DMS53 (cell line): ENCODE data around the gene RIN1.
"Not testable (repeated sequence)": the region's sequence is repeated elsewhere in the genome, so short reads cannot be mapped to it uniquely, and the experiment has no call there.

Experiments
- DNase-seq: peaks from one replicate; lab custom pipeline; 2025; lab: John Stamatoyannopoulos, UW

The RIN1 gene

DNA sequence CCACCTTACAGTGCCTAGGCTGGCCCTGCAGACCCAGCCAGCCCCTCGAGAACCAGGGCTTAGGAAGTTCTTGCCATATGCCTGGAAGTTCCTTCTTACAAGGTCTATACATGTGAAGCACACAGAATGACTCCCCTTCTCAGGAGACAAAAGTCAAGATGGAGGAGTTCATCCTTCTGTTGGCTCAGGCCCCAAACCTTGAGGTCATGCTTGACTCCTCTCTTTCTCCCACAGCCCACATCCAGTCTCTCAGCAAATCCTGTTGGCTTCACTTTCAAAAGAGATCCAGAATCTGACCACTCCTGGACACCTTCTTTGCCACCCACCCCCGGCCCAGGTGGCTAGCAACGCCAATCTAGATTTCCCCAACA lies 17.6 kb downstream of the RIN1 start:
- no peak for DNase-seq

DNA sequence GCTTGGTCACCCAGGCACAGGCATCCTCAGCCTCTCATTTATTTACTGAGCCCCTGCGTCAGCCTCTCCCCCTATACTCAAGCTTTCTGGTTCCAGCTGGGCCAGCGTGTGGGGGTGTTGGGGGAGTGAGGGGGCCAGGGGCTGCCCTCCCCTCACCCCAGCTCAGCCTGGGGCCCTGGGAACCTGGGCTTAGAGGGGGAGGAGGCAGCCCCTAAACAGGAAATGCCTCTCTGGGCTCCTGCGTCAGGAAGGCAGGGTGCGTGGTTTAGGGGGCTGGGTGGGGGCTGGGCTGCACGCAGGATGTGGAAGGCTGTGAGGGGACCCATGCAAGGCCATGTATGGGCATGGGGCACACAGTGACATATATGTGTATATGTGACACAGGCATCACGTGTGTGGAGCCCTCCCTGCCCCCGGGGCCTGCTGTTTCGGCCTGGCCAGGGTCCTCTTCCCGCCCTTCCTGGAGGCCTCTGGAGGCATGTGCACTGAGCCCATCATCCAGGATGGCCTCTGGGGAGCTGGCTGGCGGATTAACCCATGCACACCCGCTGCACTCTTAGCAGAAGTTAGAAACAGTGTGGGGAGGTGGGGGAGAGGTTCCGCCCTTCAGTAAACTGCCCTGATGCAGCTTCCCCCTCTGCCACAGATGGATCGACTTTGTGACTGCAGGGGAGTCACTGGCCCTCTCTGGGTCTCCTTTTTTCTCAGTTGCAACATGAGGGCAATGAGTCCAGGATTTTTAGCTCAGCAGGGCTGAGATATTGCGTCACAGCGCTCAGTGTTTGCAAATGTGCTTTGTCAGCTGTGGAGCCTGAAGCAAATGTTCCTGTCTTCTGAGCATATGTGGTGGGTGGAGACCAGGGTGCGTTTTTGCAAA lies 18.3 kb downstream of the RIN1 start:
- DNase-seq: no peak

DNA sequence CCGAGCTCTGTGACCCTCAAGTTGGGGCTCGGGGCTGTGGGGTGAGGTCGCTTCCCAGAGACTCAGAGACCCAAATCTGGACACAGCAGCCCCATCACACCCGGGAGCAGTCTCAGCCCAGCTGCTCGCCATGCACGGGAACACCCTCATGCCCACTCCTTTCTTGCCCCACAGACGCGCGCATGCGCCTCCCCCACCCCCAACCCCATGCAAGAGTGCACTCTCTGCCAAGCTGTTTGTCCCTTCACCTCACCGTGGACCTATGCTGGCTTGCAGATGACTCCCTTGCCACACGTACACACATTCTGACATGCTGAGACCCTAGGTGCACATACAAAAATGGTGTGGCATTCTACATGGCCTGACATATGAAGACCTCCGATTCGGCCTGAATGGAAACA lies 18.9 kb downstream of the RIN1 start:
- peak; percentile 47 for DNase-seq

DNA sequence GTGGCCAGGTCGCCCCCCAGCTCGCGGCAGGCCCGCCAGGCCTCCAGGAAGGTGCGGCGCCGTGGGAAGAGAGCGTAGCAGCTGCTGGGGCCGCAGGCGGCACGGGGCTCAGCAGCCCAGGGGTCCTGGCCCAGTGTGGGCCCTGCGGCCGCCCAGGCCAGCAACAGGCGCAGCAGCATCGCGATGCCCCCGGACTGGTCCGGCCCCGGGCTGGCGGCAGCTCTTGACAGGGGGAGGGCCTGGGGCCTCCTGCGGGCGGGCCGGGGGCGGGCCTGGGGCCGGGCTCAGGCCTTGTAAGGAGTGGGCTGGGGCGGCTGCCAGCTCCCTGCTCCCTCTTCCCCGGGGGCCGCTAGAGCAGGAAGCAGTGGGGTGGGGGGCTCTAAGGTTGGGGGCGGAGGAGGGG lies 19.4 kb downstream of the RIN1 start, which contains the start of gene CD248:
TSS of gene CD248 (minus strand) at position 196 of the 403 bp plus-strand sequence. CDS start at position 179, 17 bp downstream.
- peak; percentile 64 for DNase-seq

DNA sequence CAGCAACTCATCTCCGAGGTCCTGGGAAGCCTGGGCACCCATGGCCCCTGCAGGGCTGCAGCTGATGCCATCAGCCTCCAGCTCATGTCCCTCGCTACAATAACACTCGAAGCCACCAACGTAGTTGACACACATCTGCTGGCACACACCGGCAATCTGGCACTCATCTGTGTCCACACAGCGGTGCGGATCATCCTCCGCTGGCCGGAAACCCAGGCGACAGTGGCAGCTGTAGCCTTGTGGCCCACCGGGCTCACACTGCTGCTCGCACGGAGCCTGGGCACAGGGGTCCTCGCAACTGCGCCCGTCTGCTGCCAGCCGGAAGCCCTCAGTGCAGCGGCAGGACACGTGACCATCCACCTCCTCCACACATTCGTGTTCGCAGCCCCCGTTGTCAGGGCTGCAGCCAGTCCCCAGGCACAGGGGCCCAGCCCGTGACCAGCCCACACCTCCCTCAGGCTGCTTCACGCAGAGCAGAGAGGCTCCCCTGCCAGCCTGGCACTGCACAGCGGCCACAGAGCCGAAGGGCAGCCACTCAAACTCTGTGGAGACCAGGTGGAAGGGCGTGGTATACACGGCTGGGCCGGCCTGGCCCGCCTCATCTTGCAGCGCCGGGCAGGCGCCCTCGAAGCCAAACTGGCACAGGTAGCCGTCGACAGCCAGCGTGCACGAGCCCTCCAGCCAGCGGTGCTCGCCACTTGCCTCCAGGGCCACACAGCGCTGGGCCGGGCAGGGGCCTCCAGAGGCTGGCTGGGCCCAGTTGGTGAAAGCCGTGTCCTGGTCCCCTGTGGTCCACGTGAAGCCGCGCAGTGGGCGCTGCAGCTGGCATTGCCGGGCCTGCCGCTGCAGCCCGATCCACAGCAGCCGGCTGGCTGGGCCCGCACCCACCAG lies 20.1 kb downstream of the RIN1 start:
- DNase-seq: peak; percentile 92

DNA sequence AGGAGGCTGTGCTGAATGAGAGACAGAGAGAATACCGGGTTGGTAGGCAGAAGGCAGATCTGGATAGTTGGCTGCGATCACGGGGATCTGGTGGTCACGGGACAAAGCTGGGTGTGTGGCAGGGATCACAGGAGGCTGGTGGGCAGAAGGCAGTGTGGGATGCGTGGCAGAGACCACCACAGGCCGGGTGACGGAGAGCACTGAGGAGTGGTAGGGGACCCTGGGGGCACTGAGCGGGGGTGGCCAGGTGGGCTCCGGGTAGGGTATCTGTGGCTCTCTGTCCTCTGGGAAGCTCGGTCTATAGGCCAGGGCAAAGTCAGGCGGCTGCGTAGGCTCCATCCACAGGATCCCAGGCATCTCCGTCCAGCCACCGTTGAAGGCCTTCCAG lies 20.7 kb downstream of the RIN1 start:
- no peak for DNase-seq

DNA sequence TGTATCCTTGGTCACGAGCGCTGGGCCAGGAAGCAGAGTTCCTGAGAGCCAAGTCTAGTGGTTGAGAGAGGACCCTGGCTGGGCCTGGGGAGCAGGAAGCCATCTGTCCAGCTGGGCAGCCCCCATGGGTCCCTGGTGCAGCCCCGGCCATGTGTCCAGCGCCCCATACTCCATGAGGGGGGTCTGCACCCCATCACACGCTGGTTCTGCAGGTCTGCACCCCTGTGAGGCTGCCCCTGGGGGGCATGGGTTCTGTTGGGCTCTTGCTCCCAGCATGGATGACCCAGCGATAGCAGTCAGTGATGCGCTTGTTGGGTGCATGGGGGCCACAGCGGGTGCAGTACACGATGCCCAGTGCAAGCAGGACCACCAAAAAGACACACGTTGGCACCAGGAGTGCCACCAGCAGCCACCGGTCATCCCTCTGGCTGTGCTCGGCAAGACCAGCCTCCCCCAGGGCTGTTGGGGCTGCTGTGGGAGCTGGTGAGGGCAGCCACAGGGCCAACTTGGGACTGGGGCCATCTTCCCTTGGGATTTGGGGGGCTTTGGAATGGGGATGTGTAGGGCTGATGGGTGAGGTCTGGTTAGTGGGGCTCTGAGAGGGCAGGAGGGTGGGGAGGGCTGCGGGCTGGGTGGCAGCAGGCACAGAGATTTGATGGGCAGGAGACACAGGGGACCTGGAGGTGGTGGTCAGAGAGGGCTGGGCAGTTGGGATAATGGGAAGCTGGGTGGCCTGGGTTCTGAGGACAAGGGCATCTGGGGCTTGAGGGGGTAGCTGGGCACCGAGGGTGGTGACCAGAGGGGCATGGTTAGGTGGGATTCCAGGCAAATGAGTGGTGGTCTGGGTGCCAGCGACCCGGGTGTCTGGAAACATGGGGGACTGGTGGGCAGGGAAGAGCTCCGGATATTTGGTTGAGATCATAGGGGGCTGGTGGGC lies 21.4 kb downstream of the RIN1 start:
- DNase-seq: no peak

DNA sequence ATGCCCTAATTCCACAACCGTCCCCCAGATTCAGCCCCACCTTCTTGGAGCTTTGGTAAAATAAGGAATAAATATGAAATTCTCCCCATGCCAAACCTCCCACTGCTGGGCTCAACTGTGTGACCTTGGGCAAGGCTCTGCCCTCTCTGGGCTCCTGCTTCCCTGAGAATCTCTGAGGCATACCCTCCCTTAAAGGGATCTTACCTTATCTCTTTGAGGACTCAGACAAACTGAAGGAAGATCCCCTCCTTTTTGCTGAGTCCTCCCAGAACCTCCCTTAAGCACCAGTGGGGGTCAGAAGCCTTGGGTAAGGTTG lies 22.1 kb downstream of the RIN1 start:
- no peak for DNase-seq

DNA sequence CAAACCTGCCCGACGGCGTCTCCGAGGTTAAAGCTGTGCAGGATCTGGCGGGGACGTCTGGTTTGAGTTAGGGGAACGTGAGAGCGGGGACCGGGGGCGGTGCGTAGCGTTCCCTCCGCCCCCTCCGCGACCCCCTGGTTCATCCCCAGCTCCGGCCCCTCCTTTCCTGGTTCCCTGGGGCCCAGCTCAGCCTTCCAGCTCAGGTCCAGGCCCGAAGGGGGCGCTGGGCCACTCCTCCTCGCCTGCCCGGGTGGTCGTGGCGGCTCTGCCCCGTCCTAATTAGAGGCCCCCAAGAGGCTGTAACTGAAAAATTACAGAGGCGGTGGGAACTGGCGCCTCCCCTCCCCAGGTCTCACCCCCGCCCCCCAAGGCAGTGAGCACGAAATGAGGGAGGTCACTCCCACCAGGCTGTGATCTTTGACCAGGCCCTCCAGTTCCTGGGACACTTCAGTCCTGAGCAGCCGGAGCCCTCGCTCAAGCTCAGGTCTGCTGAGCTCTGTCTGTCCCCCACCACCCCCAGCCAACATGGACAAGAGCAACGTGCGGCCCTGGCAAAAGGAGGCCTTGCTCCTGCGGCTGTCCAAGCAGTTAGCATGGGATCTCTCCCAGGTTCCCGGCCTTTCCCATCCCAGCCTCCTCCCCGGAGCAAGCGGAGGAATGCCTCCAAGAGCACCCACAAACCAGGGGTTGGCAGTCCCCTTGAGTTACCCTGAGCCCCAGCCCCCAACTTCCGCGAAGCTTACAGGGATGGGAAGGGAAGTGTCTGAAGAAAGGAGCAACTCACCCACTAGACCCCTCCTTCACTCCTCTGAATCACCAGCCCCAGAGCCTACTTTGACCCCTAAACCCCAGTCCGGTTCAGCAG lies 22.7 kb downstream of the RIN1 start:
- DNase-seq: no peak

DNA sequence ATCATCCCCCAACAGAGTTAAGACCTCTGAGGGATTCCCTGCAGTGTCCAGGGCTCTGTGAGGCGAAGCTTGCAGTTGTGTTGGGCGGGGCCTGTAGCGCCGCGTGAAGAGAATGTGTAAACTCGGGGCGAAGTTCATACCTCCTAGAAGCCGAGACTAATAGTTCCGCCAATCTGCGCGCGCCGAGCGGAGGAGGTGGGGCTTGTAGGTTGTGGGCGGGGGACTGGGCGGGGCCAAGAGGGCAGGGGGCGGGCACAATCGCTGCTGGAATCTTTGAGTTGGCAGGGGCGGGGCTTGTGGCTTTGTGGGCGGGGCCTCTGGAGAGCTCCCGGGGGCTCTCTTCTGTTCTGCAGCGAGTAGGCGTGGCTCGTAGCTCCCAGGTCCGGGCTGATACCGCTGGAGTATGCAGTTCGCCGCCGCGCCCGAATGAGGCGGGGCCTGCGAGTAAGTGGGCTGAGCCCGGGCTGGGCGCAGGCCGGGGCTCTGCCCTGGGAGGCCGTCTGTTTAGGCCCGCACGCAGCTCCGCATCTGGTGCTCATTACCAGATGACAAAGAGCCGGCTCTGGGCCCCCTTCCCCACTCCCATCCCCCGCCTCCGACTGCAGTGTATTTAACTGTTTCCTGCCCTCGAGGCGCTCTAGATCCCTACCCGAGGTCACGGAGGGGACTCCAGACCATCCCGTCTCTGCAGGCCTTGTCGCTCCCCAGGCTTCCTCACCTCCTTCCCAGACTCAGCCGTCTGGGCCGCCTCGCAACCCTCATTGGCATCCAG lies 23.5 kb downstream of the RIN1 start:
- DNase-seq: peak; percentile 99

DNA sequence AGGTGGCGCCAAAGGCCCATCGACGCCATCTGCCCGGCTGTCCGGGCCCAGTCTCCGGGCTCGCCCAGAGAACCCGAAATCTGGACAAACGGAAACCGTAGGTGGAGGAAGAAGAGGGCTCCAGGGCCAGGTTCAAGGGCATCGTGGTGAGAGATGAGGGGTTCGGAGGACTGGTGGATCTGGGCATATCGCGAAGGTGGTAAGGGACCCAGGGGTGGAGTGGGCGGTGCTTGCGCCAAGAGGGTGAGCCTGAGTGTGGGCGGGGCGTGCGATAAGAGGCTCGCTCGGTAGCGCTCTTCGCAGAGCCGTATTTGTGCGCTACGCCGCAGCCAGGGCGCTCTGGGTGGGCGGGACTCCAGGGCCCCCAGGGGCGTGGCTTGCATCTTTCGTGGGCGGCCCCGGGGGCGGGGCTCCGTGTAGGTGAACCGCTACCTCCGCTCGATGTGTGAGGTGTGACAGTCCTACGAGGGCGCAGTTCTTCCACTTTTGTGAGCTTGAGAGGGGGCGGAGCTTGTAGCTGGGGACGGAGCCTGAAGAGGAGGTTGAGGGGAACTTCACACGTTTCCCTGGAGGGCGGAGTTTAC lies 24.2 kb downstream of the RIN1 start:
- DNase-seq: peak; percentile 100

DNA sequence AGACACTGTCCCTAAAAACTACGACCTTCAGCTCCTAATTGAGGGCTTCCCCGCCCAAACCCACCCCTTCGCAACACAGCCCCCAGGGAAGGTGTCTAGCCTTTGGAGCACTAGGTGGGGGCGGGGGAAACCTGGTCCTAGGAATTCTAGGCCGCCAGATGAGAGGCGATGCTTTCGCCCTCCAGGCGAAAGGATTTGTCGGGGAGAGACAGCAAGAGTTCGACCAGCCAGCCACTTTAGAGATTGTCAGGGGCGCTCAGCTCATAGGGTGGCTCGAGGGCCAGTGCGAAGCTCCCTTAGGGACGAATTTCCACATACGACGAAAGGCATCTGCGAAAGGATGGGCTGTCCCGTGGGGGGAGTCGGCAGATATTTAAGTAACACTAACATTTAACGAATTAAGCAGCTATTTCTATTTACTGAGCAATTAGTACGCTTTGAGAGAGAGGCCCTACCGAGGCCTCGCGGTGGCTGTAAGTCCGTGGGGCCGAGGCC lies 24.7 kb downstream of the RIN1 start:
- DNase-seq: no peak

DNA sequence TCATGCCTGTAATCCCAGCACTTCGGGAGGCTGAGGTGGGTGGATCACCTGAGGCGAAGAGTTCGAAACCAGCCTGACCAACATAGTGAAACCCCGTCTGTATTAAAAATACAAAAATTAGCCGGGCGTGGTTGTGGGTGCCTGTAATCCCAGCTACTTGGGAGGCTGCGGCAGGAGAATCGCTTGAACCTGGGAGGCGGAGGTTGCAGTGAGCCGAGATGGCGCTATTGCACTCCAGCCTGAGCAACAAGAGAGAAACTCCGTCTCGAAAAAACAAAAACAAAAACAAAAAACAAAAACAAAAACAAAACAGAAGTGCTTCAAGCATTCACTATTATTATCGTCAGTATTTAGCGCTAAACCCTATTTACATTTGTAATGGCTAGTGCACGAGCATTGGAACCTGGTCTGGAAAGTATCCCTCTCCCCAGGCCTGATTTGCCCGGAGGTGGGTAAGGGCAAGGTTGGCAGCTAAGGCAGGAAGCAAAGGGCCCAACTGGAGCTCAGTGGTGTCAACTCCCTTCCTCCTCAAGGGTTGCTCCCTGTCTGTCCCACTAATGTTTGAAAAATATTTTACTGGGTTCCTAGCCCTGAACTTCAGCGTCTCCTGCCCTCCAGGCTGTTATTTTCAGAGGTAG lies 25.3 kb downstream of the RIN1 start:
- DNase-seq: not testable (repeated sequence)

DNA sequence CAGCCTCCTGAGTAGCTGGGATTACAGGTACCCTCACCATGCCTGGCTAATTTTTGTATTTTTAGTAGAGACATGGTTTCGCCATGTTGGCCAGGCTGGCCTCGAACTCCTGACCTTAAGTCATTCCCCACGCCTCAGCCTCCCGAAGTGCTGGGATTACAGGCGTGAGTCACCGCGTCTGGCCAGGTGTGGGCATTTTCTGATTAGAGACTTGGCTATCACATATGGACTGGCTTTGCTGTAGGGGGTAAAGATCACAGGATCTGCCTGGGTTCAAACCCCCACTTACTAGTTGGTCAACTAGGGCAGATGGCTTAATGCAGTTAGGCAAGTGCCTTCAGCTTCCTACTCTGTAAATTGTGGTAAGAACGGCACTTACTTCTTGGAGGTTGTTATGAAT lies 25.9 kb downstream of the RIN1 start:
- DNase-seq: no peak

DNA sequence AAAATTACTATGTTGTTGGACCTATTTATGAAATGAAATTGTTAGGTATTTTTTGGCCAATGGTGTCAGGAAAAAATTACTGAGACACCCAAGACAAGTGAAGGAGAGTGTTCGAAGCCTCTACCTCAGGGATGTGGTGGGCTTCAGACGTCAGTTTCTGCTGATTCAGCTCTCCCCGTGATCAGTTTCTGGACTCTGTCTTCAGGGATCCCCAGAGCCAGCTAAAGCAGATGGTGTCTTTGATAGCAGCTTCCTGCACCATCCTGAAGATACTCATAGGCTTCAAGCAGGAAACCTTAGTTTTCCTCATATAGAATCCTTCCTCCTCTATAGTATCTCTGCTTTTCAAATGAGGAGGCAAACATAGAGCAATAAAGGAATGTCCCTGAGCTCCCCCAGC lies 26.8 kb downstream of the RIN1 start:
- no peak for DNase-seq

DNA sequence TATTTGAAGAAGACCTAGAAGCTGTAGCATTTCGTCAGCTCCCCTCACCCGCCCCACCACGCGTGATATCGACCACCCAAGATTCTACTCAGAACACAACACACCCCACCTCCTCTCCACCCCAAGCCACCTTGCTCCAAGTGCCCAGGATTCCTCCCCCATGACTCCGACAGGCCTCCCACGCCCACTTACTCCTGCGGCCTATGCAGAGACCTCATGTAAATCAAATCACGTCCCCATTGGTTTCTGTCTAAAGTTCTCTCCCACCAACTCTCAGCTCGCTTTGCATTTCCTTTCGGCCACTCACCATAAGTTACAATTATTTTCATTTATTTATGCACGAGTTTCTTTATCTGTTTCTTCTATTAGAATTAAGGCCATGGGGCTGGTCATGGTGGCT lies 33.6 kb downstream of the RIN1 start:
- no peak for DNase-seq

DNA sequence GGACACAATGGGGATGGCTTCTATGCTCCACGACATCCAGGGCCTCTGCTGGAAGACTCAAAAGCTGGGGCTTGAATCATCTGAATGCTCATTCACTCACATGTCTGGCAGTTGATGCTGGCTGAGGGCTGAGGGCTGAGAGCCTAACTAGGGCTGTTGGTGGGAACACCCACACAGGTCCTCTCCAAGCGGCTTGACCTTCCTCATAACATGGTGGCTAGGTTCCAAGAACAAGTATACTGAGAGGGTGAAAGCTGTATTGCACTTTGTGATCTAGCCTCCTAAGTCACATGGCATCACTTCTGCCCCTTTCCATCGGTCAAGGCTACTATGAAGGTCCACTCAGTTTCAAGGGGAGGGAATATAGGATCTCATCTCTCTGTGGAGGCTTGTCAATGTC lies 37.0 kb downstream of the RIN1 start:
- DNase-seq: no peak

DNA sequence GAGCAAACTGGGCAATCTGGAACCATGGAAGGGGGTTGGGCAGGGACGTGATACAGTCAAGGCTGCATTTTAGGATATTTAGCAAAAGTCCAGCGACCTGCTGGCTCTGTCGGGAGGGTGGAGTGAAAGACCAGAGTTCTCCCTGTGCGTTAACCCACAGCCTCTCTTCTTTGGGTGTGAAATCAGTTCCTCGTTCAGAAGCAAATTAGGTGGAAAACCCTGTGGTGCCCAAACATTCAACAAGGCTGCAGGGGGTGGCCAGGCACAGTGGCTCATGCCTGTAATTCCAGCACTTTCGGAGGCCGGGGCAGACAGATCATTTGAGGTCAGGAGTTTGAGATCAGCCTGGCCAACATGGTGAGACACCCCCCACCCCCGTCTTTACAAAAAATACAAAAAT lies 38.6 kb downstream of the RIN1 start:
- no peak for DNase-seq
